B cell (primary cell): ENCODE results near the gene CCNB1IP1. TPM values are rescaled to one million over a fixed set of nuclear protein-coding genes. Genes with fewer than 3 reads are reported as not detected.
"Not testable (repeated sequence)": the region's sequence is repeated elsewhere in the genome, so short reads cannot be mapped to it uniquely, and the experiment has no call there.

Experiments
- ATAC-seq: fragments of 200-7000 bp; cut with Tn5 transposase; one replicate; pipeline ENCODE4 v1.10.0; 2021; ENCODE audit warnings: low read depth, mild to moderate bottlenecking, moderate number of reproducible peaks, moderate library complexity
- CTCF ChIA-PET: fragments of 350-600 bp; sonication (Branson Sonifier 250); formaldehyde crosslinking; loops from one replicate; lab custom pipeline; 2021; ENCODE audit warnings: antibody characterized with exemption, inconsistent platforms; lab: Charles Lee
- POLR2A ChIA-PET: fragments of 350-600 bp; sonication (Branson Sonifier 250); formaldehyde crosslinking; loops from one replicate; lab custom pipeline; 2021; ENCODE audit warnings: antibody characterized with exemption; lab: Charles Lee
- DNase-seq: peaks from one replicate; pipeline ENCODE4 v3.0.0; 2013
- H2AFZ ChIP-seq: 2 replicates; pipeline ENCODE4 v1.6.1; 2012; ENCODE audit warnings: mild to moderate bottlenecking, low read depth, low read length; ENCODE audit not compliant: insufficient read depth, poor library complexity, severe bottlenecking
- H3K27ac ChIP-seq, 2 donors: 1 replicate in 1 of 2; 2 replicates in 1 of 2; pipeline ENCODE4 v1.5.1; 2012 to 2013; ENCODE audit warnings: low read length in 2 of 2, mild to moderate bottlenecking in 2 of 2, moderate library complexity in 1 of 2
- H3K27me3 ChIP-seq, 4 experiments: fragments of 200-600 bp in 1 of 4; sonication (generic) in 1 of 4; replicated peaks in 1 of 4; 1 replicate in 2 of 4; 2 replicates in 2 of 4; pipeline versions ENCODE4 v1.6.1 to v1.7.0; 2013 to 2016; ENCODE audit warnings: low read length in 3 of 4, mild to moderate bottlenecking in 2 of 4, mixed read lengths in 1 of 4, moderate library complexity in 1 of 4; ENCODE audit not compliant: insufficient read depth in 4 of 4, control insufficient read depth in 3 of 4; ENCODE audit errors: control extremely low read depth in 1 of 4
- H3K36me3 ChIP-seq, 2 experiments: replicated peaks in 1 of 2; 1 replicate in 1 of 2; 2 replicates in 1 of 2; pipeline versions ENCODE4 v1.6.1 to v1.7.1; 2013; ENCODE audit warnings: low read length in 1 of 2; ENCODE audit not compliant: insufficient read depth in 2 of 2, control insufficient read depth in 1 of 2; ENCODE audit errors: control extremely low read depth in 1 of 2, extremely low read depth in 1 of 2
- H3K4me1 ChIP-seq, 2 donors: fragments of 200-600 bp in 1 of 2; sonication (generic) in 1 of 2; 1 replicate in 1 of 2; 2 replicates in 1 of 2; pipeline versions ENCODE4 v1.5.1 to v1.6.1; 2013 to 2017; ENCODE audit warnings: low read length in 2 of 2; ENCODE audit not compliant: control insufficient read depth in 2 of 2, insufficient read depth in 2 of 2
- H3K4me2 ChIP-seq: replicated peaks from 2 replicates; pipeline ENCODE3; 2012; ENCODE audit warnings: mild to moderate bottlenecking, low read depth, low read length; ENCODE audit not compliant: poor library complexity, severe bottlenecking
- H3K4me3 ChIP-seq, 5 experiments: fragments of 200-600 bp in 1 of 5; sonication (generic) in 1 of 5; 1 replicate in 3 of 5; 2 replicates in 2 of 5; pipeline versions ENCODE4 v1.5.1 to v1.7.0; 2011 to 2016; ENCODE audit warnings: low read length in 4 of 5, mild to moderate bottlenecking in 4 of 5, low read depth in 2 of 5, control low read depth in 1 of 5, moderate library complexity in 1 of 5; ENCODE audit not compliant: insufficient read depth in 1 of 5; ENCODE audit errors: control extremely low read depth in 1 of 5, extremely low read depth in 1 of 5
- H3K79me2 ChIP-seq: fragments of 200-600 bp; sonication (generic); one replicate; pipeline ENCODE4 v1.6.0; 2016; ENCODE audit warnings: low read length; ENCODE audit not compliant: control insufficient read depth, insufficient read depth
- H3K9ac ChIP-seq: fragments of 200-600 bp; sonication (generic); 2 replicates; pipeline ENCODE4 v1.6.1; 2017; ENCODE audit warnings: mild to moderate bottlenecking, low read length, moderate library complexity
- H3K9me3 ChIP-seq, 3 donors: one replicate each; pipeline versions ENCODE4 v1.6.1 to v1.7.1; 2013; ENCODE audit warnings: low read length in 2 of 3; ENCODE audit not compliant: control insufficient read depth in 2 of 3, insufficient read depth in 1 of 3; ENCODE audit errors: control extremely low read depth in 1 of 3
- H4K20me1 ChIP-seq: 2 replicates; pipeline ENCODE4 v1.6.0; 2012; ENCODE audit warnings: mild to moderate bottlenecking, low read length; ENCODE audit not compliant: insufficient read depth, control insufficient read depth, poor library complexity, severe bottlenecking
- H3K27ac Mint-ChIP-seq: one replicate; pipeline ENCODE4 v1.8.0; 2021; ENCODE audit warnings: mixed read lengths
- H3K27me3 Mint-ChIP-seq: one replicate; pipeline ENCODE4 v1.8.0; 2021; ENCODE audit warnings: mixed read lengths
- H3K4me1 Mint-ChIP-seq: one replicate; pipeline ENCODE4 v1.8.0; 2021; ENCODE audit warnings: mixed read lengths
- H3K4me3 Mint-ChIP-seq: one replicate; pipeline ENCODE4 v1.8.0; 2021; ENCODE audit warnings: mixed read lengths
- H3K9me3 Mint-ChIP-seq: one replicate; pipeline ENCODE4 v1.8.0; 2022; ENCODE audit warnings: mixed read lengths; ENCODE audit not compliant: insufficient read depth
- EZH2 ChIP-seq: IDR thresholded peaks from 2 replicates; pipeline ENCODE4 v1.6.1; 2012; ENCODE audit warnings: borderline replicate concordance, low read depth, mild to moderate bottlenecking, moderate library complexity, low read length; ENCODE audit not compliant: insufficient read depth, poor library complexity, severe bottlenecking
- WGBS: methylation state at CpG from one replicate; pipeline ENCODE4 v1.1.5; 2013; ENCODE audit warnings: missing lambda C conversion rate; ENCODE audit not compliant: insufficient coverage; 5-methylcytosine and 5-hydroxymethylcytosine counted together
- intact Hi-C: fragments of 100-400 bp; cut with micrococcal nuclease; formaldehyde crosslinking; loops from one replicate; pipeline ENCODE4 v1.10.0; 2022
- polyA plus RNA-seq: library from polyadenylated mRNA; depleted of rRNA; stranded (reverse); fragments of >200 nt; gene quantifications from 2 replicates; pipeline ENCODE4 v1.2.3, GENCODE V29; 2012
- total RNA-seq, 2 donors: library from RNA; stranded (reverse); fragments of 120-200 nt in 1 of 2; gene quantifications; 1 replicate in 1 of 2; 2 replicates in 1 of 2; pipeline versions ENCODE4 v1.2.3 to v1.2.4, GENCODE V29; 2013 to 2022

Gene CCNB1IP1
- total and polyA plus RNA-seq, 2 donors (not counting 1 experiment from before 2014, with no cell fraction given), result 24.7 to 48.8 TPM

DNA sequence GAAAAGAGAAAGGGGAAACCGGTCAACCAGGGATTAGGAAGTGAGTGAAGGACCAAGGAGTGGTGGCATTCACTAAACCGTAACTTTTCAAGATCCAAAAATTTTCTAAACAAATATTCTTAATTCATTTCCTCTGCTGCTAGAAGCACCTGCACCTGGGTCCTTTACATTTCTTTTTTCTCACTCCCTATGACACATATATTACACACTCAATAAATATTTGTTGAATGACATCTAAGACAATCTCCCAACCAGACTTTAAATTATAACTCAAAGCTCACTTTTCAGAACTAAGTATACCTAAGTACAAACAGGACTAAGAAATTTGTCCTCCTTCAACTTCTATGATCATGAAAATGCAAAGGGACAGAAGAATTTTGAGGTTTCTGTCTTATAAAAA lies 38.4 kb downstream of the CCNB1IP1 start:
- no CpG with 5 or more reads among the region's 2 CpGs for WGBS
- Histone ChIP-seq H3K9me3 (no peaks in the 10 kb centered on the region), H3K79me2 (no peaks in the 10 kb centered on the region), H3K27me3 (no peaks in the 10 kb centered on the region), H3K36me3 (peaks cover 10 to 89% of the 10 kb centered on the region in 2 experiments), H3K27ac (peak overlapping the region in 1 of 2 donors; percentile 45), H3K4me2 (no peak overlapping the region), H3K4me1 (peaks cover 4 to 11% of the 10 kb centered on the region in 2 donors), H4K20me1 (no peaks in the 10 kb centered on the region), H3K9ac (no peak overlapping the region), H2AFZ (no peak overlapping the region), H3K4me3 (no peak overlapping the region)
- ChIA-PET CTCF (no interaction called here), POLR2A (no interaction called here)
- Mint-ChIP-seq H3K4me1 (peaks cover 16% of the 10 kb centered on the region), H3K9me3 (no peaks in the 10 kb centered on the region), H3K4me3 (no peak overlapping the region), H3K27ac (peak overlapping the region; percentile 3), H3K27me3 (no peaks in the 10 kb centered on the region)
- intact Hi-C loops, result no loop called here
- no peak for ATAC-seq
- no peak for TF ChIP-seq EZH2
- no peak for DNase-seq

DNA sequence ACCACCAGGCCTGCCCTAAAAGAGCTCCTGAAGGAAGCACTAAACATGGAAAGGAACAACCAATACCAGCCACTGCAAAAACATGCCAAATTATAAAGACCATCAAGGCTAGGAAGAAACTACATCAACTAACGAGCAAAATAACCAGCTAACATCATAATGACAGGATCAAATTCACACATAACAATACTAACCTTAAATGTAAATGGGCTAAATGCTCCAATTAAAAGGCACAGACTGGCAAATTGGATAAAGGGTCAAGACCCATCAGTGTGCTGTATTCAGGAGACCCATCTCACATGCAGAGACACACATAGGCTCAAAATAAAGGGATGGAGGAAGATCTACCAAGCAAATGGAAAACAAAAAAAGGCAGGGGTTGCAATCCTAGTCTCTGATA lies 51.1 kb downstream of the CCNB1IP1 start:
- H3K27ac ChIP-seq, H3K9me3 Mint-ChIP-seq, CTCF ChIA-PET, H3K27me3 Mint-ChIP-seq, POLR2A ChIA-PET, DNase-seq, H3K9ac ChIP-seq, H3K27me3 ChIP-seq, H3K4me3 Mint-ChIP-seq, H4K20me1 ChIP-seq, H3K4me3 ChIP-seq, H3K79me2 ChIP-seq, ATAC-seq, H2AFZ ChIP-seq, H3K27ac Mint-ChIP-seq, H3K4me1 ChIP-seq, intact Hi-C loops, H3K4me2 ChIP-seq, H3K9me3 ChIP-seq, H3K36me3 ChIP-seq: not testable (repeated sequence)
- no CpG with 5 or more reads among the region's 1 CpG for WGBS
- H3K4me1 Mint-ChIP-seq, result peaks cover 16% of the 10 kb centered on the region

DNA sequence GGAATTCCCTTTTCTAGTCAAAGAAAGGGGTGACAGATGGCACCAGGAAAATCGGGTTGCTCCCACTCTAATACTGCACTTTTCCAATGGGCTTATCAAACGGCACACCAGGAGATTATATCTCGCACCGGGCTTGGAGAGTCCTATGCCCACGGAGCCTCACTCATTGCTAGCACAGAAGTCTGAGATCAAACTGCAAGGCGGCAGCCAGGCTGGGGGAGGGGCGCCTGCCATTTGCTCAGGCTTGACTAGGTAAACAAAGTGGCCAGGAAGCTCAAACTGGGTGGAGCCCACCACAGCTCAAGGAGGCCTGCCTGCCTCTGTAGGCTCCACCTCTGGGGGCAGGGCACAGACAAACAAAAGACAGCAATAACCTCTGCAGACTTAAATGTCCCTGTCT lies 52.8 kb downstream of the CCNB1IP1 start:
- CTCF ChIA-PET, result not testable (repeated sequence)

More for the DNA sequence above, 52.8 kb downstream of the CCNB1IP1 start:
- DNase-seq, H3K27me3 ChIP-seq, H3K9ac ChIP-seq, intact Hi-C loops, H3K4me3 ChIP-seq, H3K9me3 ChIP-seq, H3K27ac ChIP-seq, H3K79me2 ChIP-seq, ATAC-seq, H4K20me1 ChIP-seq, H3K4me2 ChIP-seq, POLR2A ChIA-PET, H3K9me3 Mint-ChIP-seq, H3K4me1 ChIP-seq, H3K36me3 ChIP-seq, H2AFZ ChIP-seq, H3K27me3 Mint-ChIP-seq, H3K4me3 Mint-ChIP-seq, H3K27ac Mint-ChIP-seq: not testable (repeated sequence)
- H3K4me1 Mint-ChIP-seq, result peaks cover 16% of the 10 kb centered on the region
- 93% methylated on average over 6 of the region's 7 CpGs for WGBS
